Measurements from ENCODE around the gene GPR68.

The GPR68 gene

GRCh38 chr14:91242635-91243034 lies 1.9 kb downstream of the GPR68 start:
- Histone ChIP-seq H2AFZ (ENCODE audit: low read depth, low read length) (no peak overlapping the region), H3K9ac (ENCODE audit: low read length) (peak overlapping the region; percentile 21; the same call in 1 of the 2 replicates), H3K4me1 (ENCODE audit: low read length) (peaks cover 47% of the 10 kb centered on the region), H3K4me3 (ENCODE audit: low read length) (peak overlapping the region; percentile 64; the same call in 1 of the 2 replicates), H4K20me1 (ENCODE audit: insufficient read depth, low read length) (no peaks in the 10 kb centered on the region), H3K4me2 (ENCODE audit: low read length) (peak overlapping the region; percentile 97), H3K27me3 (ENCODE audit: low read depth, low read length) (peaks cover 9% of the 10 kb centered on the region), H3K79me2 (ENCODE audit: low read length) (no peaks in the 10 kb centered on the region), H3K36me3 (replicated peaks; ENCODE audit: low read depth, low read length) (no peaks in the 10 kb centered on the region), H3K27ac (ENCODE audit: low read length) (peak overlapping the region; percentile 57; the same call in 1 of the 2 replicates), H3K9me3 (ENCODE audit: insufficient read depth, low read length) (no peaks in the 10 kb centered on the region)
- TF ChIP-seq EZH2phosphoT487 (IDR thresholded peaks at IDR 0.05; ENCODE audit: low read depth), result no peak
- no peak for TF ChIP-seq CTCF (IDR thresholded peaks at IDR 0.05; ENCODE audit: low read depth, low read length)

DNA sequence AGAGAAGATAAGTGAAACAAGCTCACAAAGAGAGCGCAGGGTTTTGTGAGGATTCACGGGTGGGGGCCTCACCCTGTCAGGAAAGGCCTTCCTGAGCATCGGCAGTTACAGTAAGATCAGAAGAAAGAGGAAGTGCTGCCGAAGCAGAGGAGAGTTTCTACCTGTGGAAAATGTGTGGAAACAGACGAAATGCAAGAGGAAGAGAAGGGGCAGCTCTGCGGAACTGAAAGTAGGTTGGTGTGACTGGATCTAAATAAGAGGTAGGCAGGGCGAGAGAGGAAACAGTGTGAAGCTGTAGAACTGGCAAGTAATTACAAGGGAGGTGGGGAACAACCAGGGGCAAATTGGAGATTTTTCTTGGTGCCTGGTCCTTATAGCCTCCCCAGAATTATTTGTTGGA lies 2.6 kb downstream of the GPR68 start:
- peak overlapping the region; percentile 68 for H3K4me3 ChIP-seq (ENCODE audit: low read length)
- H3K4me1 ChIP-seq (ENCODE audit: low read length), result peaks cover 47% of the 10 kb centered on the region
- peak overlapping the region; percentile 38; the same call in 1 of the 2 replicates for H3K9ac ChIP-seq (ENCODE audit: low read length)
- H2AFZ ChIP-seq (ENCODE audit: low read depth, low read length), result no peak overlapping the region
- H3K27ac ChIP-seq (ENCODE audit: low read length), result peak overlapping the region; percentile 49
- peaks cover 9% of the 10 kb centered on the region for H3K27me3 ChIP-seq (ENCODE audit: low read depth, low read length)
- H3K79me2 ChIP-seq (ENCODE audit: low read length), result no peaks in the 10 kb centered on the region
- H3K4me2 ChIP-seq (ENCODE audit: low read length), result peak overlapping the region; percentile 93
- no peaks in the 10 kb centered on the region for H3K9me3 ChIP-seq (ENCODE audit: insufficient read depth, low read length)
- no peak for TF ChIP-seq CTCF (IDR thresholded peaks at IDR 0.05; ENCODE audit: low read depth, low read length)
- TF ChIP-seq EZH2phosphoT487 (IDR thresholded peaks at IDR 0.05; ENCODE audit: low read depth), result no peak
- H3K36me3 ChIP-seq (replicated peaks; ENCODE audit: low read depth, low read length), result no peaks in the 10 kb centered on the region
- no peaks in the 10 kb centered on the region for H4K20me1 ChIP-seq (ENCODE audit: insufficient read depth, low read length)

- H3K4me2 ChIP-seq (ENCODE audit: low read length), result no peak overlapping the region
- H4K20me1 ChIP-seq (ENCODE audit: insufficient read depth, low read length), result no peaks in the 10 kb centered on the region
- no peak overlapping the region for H3K27ac ChIP-seq (ENCODE audit: low read length)
- TF ChIP-seq EZH2phosphoT487 (IDR thresholded peaks at IDR 0.05; ENCODE audit: low read depth) (no peak), CTCF (IDR thresholded peaks at IDR 0.05; ENCODE audit: low read depth, low read length) (no peak)
- H2AFZ ChIP-seq (ENCODE audit: low read depth, low read length), result no peak overlapping the region
- no peak overlapping the region for H3K4me3 ChIP-seq (ENCODE audit: low read length)
- no peaks in the 10 kb centered on the region for H3K36me3 ChIP-seq (replicated peaks; ENCODE audit: low read depth, low read length)
- H3K9ac ChIP-seq (ENCODE audit: low read length), result no peak overlapping the region
- peaks cover 36% of the 10 kb centered on the region for H3K4me1 ChIP-seq (ENCODE audit: low read length)
- no peaks in the 10 kb centered on the region for H3K9me3 ChIP-seq (ENCODE audit: insufficient read depth, low read length)
- H3K79me2 ChIP-seq (ENCODE audit: low read length), result no peaks in the 10 kb centered on the region
- peaks cover 9% of the 10 kb centered on the region for H3K27me3 ChIP-seq (ENCODE audit: low read depth, low read length)
Observed at GRCh38 chr14:91238661-91239060, 5.8 kb downstream of the GPR68 start.

DNA sequence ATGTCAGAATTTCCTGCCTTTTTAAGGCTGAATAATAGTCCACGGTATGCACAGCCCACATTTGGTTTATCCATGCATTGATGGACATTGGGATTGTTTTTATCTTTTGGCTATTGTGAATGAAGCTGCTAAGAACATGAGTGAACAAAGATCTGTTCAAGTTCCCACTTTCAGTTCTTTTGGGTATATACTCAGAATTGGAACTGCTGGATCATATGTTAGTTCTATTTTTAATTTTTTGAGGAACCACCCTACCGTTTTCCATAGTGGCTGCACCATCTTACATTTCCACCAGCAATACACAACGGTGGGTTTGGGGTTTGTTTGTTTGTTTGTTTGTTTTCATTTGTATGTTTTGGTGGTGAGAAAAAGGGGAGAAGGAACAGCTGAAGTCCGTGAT lies 6.4 kb downstream of the GPR68 start:
- no peaks in the 10 kb centered on the region for H4K20me1 ChIP-seq (ENCODE audit: insufficient read depth, low read length)
- no peak overlapping the region for H2AFZ ChIP-seq (ENCODE audit: low read depth, low read length)
- no peaks in the 10 kb centered on the region for H3K9me3 ChIP-seq (ENCODE audit: insufficient read depth, low read length)
- H3K36me3 ChIP-seq (replicated peaks; ENCODE audit: low read depth, low read length), result no peaks in the 10 kb centered on the region
- no peak overlapping the region for H3K27ac ChIP-seq (ENCODE audit: low read length)
- H3K79me2 ChIP-seq (ENCODE audit: low read length), result no peaks in the 10 kb centered on the region
- peaks cover 30% of the 10 kb centered on the region for H3K4me1 ChIP-seq (ENCODE audit: low read length)
- TF ChIP-seq EZH2phosphoT487 (IDR thresholded peaks at IDR 0.05; ENCODE audit: low read depth), result no peak
- TF ChIP-seq CTCF (IDR thresholded peaks at IDR 0.05; ENCODE audit: low read depth, low read length), result no peak
- peaks cover 9% of the 10 kb centered on the region for H3K27me3 ChIP-seq (ENCODE audit: low read depth, low read length)
- H3K4me3 ChIP-seq (ENCODE audit: low read length), result no peak overlapping the region
- no peak overlapping the region for H3K4me2 ChIP-seq (ENCODE audit: low read length)
- H3K9ac ChIP-seq (ENCODE audit: low read length), result no peak overlapping the region

All from OCI-LY3 (cell line).